Spleen (tissue), 7 donors: ENCODE data around the gene CCDC154.

Source experiments
- POLR2A ChIP-seq, 3 donors: fragments of 450-650 bp; IDR thresholded peaks; one replicate each; pipeline ENCODE4 v1.5.1; 2017; ENCODE audit warnings: antibody characterized with exemption in 3 of 3, mild to moderate bottlenecking in 1 of 3
- POLR2AphosphoS5 ChIP-seq, 3 donors: sonication (generic); formaldehyde crosslinking; IDR thresholded peaks; one replicate each; pipeline ENCODE4 v1.5.1; 2017; ENCODE audit warnings: antibody characterized with exemption in 3 of 3
- TF ChIP-seq, protein P1 (sequence below), 11 experiments: fragments of 200-600 bp in 7 of 11; fragments of 450-650 bp in 4 of 11; sonication (generic) in 4 of 11; IDR thresholded peaks in 8 of 11; conservative IDR thresholded peaks in 3 of 11; 1 replicate in 7 of 11; 2 replicates in 4 of 11; pipeline versions ENCODE4 v1.4.0 to v1.8.0; 2016 to 2021; ENCODE audit warnings: antibody characterized with exemption in 11 of 11, inconsistent platforms in 4 of 11, mild to moderate bottlenecking in 1 of 11
- donor health status: DM: no; HTN: no; CAD: no; lungs with moderate emphysema.
- donor health status: DM: no; HTN: no; CAD: no.
- donor health status: DM: no; HTN: no; CAD: no.

- TF ChIP-seq, protein P1, sequence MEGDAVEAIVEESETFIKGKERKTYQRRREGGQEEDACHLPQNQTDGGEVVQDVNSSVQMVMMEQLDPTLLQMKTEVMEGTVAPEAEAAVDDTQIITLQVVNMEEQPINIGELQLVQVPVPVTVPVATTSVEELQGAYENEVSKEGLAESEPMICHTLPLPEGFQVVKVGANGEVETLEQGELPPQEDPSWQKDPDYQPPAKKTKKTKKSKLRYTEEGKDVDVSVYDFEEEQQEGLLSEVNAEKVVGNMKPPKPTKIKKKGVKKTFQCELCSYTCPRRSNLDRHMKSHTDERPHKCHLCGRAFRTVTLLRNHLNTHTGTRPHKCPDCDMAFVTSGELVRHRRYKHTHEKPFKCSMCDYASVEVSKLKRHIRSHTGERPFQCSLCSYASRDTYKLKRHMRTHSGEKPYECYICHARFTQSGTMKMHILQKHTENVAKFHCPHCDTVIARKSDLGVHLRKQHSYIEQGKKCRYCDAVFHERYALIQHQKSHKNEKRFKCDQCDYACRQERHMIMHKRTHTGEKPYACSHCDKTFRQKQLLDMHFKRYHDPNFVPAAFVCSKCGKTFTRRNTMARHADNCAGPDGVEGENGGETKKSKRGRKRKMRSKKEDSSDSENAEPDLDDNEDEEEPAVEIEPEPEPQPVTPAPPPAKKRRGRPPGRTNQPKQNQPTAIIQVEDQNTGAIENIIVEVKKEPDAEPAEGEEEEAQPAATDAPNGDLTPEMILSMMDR (IDR thresholded peaks at IDR 0.05 in 8 of 11, conservative IDR thresholded peaks at IDR 0.05 in 3 of 11) = no peak
- TF ChIP-seq POLR2AphosphoS5 (IDR thresholded peaks at IDR 0.05) = no peak
- no peak for TF ChIP-seq POLR2A (IDR thresholded peaks at IDR 0.05)
Observed at GRCh38 chr16:1461146-1461545, 16.8 kb upstream of the CCDC154 start.
